Vagina (tissue), 2 donors: ENCODE results near the gene USP32.

ENCODE experiments used
- POLR2A ChIP-seq, 2 donors: fragments of 450-650 bp; IDR thresholded peaks; one replicate each; pipeline ENCODE4 v1.6.1; 2017; ENCODE audit warnings: antibody characterized with exemption in 2 of 2, mild to moderate bottlenecking in 2 of 2, moderate library complexity in 2 of 2
- TF ChIP-seq, protein P1 (sequence below), 3 experiments: fragments of 450-650 bp in 2 of 3; fragments of 200-600 bp in 1 of 3; sonication (generic) in 1 of 3; IDR thresholded peaks; one replicate each; pipeline ENCODE4 v1.5.1; 2017 to 2019; ENCODE audit warnings: antibody characterized with exemption in 3 of 3, mild to moderate bottlenecking in 2 of 3, moderate library complexity in 2 of 3

GRCh38 chr17:60171753-60172079, 220.2 kb downstream of the USP32 start:
- TF ChIP-seq, protein P1, sequence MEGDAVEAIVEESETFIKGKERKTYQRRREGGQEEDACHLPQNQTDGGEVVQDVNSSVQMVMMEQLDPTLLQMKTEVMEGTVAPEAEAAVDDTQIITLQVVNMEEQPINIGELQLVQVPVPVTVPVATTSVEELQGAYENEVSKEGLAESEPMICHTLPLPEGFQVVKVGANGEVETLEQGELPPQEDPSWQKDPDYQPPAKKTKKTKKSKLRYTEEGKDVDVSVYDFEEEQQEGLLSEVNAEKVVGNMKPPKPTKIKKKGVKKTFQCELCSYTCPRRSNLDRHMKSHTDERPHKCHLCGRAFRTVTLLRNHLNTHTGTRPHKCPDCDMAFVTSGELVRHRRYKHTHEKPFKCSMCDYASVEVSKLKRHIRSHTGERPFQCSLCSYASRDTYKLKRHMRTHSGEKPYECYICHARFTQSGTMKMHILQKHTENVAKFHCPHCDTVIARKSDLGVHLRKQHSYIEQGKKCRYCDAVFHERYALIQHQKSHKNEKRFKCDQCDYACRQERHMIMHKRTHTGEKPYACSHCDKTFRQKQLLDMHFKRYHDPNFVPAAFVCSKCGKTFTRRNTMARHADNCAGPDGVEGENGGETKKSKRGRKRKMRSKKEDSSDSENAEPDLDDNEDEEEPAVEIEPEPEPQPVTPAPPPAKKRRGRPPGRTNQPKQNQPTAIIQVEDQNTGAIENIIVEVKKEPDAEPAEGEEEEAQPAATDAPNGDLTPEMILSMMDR (IDR thresholded peaks at IDR 0.05), result no peak
- no peak for TF ChIP-seq POLR2A (IDR thresholded peaks at IDR 0.05)
